ENCODE results near the gene KHK. TPM values are rescaled to one million over a fixed set of nuclear protein-coding genes. Genes with fewer than 3 reads are reported as not detected.

KHK gene
- total and polyA plus RNA-seq, 9 of the 15 experiments (the other 6 are each of a cell fraction or from before 2014, with no cell fraction given), result 1.5 to 10.7 (median 5.2) TPM

DNA sequence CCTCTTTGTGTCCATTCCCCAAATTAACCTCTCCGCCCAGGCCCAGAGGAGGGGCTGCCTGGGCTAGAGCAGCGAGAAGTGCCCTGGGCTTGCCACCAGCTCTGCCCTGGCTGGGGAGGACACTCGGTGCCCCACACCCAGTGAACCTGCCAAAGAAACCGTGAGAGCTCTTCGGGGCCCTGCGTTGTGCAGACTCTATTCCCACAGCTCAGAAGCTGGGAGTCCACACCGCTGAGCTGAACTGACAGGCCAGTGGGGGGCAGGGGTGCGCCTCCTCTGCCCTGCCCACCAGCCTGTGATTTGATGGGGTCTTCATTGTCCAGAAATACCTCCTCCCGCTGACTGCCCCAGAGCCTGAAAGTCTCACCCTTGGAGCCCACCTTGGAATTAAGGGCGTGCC, 13.5 kb downstream of the KHK start:
- intact Hi-C loops (cut with micrococcal nuclease), result no loop called here
- Histone ChIP-seq H3K9me1 (ENCODE audit: control insufficient read depth, insufficient read depth, low read length) (no peaks in the 10 kb centered on the region), H4K20me1 (replicated peaks; ENCODE audit: control insufficient read depth, insufficient read depth, low read length) (no peaks in the 10 kb centered on the region), H3K4me3 (no peak overlapping the region), H2AFZ (ENCODE audit: low read depth, low read length) (no peak overlapping the region), H3K27ac (ENCODE audit: extremely low read depth, low read depth, low read length) (no peak overlapping the region), H3K9me3 (replicated peaks; ENCODE audit: control insufficient read depth, insufficient read depth, low read depth, low read length) (no peaks in the 10 kb centered on the region), H3K36me3 (ENCODE audit: control insufficient read depth, insufficient read depth, low read length) (no peaks in the 10 kb centered on the region), H3K4me1 (replicated peaks in 1 of 2; ENCODE audit: control insufficient read depth in 2 of 2, insufficient read depth in 2 of 2, low read length in 2 of 2) (peaks cover 14 to 30% of the 10 kb centered on the region in 2 experiments; a peak in 4 of 5 replicates), H3K4me2 (ENCODE audit: insufficient read depth, low read length) (no peak overlapping the region), H3K79me2 (ENCODE audit: control insufficient read depth, insufficient read depth, low read length) (no peaks in the 10 kb centered on the region), H3K9ac (ENCODE audit: insufficient read depth in 1 of 2, low read depth in 2 of 2, low read length in 2 of 2) (peak overlapping the region in 1 of 2 experiments; percentile 50; a peak in 1 of 4 replicates), H3K27me3 (ENCODE audit: control insufficient read depth in 2 of 2, insufficient read depth in 2 of 2, low read length in 2 of 2) (no peaks in the 10 kb centered on the region)
- POLR2A ChIA-PET, result interaction anchor here (0.6 kb wide), 1 partner anchor 215 kb away, joined by 3 read pairs; no protein-coding TSS in a partner anchor
- in situ Hi-C loops (cut with MboI), result no loop called here
- CTCF ChIA-PET (ENCODE audit: low intra/inter-chr PET ratio), result interaction anchor here (2.3 to 3.1 kb wide), 2 partner anchors 92 to 179 kb away, joined by 20 to 27 read pairs; no protein-coding TSS in a partner anchor
- WGBS (ENCODE audit: insufficient coverage, low coverage, missing lambda C conversion rate), result 49% methylated on average over 9 of the region's 10 CpGs
- FAIRE-seq (no peak), DNase-seq (ENCODE audit: extremely low read depth in 1 of 4, low spot score in 3 of 4) (no peak), ATAC-seq (no peak)
- BruUV-seq (replicated peaks), result no TSS peak
- TF ChIP-seq, protein P1, sequence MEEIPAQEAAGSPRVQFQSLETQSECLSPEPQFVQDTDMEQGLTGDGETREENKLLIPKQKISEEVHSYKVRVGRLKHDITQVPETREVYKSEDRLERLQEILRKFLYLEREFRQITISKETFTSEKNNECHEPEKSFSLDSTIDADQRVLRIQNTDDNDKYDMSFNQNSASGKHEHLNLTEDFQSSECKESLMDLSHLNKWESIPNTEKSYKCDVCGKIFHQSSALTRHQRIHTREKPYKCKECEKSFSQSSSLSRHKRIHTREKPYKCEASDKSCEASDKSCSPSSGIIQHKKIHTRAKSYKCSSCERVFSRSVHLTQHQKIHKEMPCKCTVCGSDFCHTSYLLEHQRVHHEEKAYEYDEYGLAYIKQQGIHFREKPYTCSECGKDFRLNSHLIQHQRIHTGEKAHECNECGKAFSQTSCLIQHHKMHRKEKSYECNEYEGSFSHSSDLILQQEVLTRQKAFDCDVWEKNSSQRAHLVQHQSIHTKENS (CRISPR knock-in tag; IDR thresholded peaks at IDR 0.05), result no peak
- TF ChIP-seq, protein P2, sequence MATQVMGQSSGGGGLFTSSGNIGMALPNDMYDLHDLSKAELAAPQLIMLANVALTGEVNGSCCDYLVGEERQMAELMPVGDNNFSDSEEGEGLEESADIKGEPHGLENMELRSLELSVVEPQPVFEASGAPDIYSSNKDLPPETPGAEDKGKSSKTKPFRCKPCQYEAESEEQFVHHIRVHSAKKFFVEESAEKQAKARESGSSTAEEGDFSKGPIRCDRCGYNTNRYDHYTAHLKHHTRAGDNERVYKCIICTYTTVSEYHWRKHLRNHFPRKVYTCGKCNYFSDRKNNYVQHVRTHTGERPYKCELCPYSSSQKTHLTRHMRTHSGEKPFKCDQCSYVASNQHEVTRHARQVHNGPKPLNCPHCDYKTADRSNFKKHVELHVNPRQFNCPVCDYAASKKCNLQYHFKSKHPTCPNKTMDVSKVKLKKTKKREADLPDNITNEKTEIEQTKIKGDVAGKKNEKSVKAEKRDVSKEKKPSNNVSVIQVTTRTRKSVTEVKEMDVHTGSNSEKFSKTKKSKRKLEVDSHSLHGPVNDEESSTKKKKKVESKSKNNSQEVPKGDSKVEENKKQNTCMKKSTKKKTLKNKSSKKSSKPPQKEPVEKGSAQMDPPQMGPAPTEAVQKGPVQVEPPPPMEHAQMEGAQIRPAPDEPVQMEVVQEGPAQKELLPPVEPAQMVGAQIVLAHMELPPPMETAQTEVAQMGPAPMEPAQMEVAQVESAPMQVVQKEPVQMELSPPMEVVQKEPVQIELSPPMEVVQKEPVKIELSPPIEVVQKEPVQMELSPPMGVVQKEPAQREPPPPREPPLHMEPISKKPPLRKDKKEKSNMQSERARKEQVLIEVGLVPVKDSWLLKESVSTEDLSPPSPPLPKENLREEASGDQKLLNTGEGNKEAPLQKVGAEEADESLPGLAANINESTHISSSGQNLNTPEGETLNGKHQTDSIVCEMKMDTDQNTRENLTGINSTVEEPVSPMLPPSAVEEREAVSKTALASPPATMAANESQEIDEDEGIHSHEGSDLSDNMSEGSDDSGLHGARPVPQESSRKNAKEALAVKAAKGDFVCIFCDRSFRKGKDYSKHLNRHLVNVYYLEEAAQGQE (IDR thresholded peaks at IDR 0.05; ENCODE audit: borderline replicate concordance), result 0 out of 2 replicates have a peak, but pooled peaks have one; percentile 12
- TF ChIP-seq, protein P2 (CRISPR knock-in tag; IDR thresholded peaks at IDR 0.05; ENCODE audit: low read depth), result no peak
- TF ChIP-seq PHF21A (IDR thresholded peaks at IDR 0.05; ENCODE audit: borderline replicate concordance, low read depth) (no peak), PHTF2 (CRISPR knock-in tag; IDR thresholded peaks at IDR 0.05) (no peak), STAG1 (CRISPR knock-in tag; IDR thresholded peaks at IDR 0.05; ENCODE audit: borderline replicate concordance) (no peak), BHLHE40 (IDR thresholded peaks at IDR 0.05; ENCODE audit: low read length) (no peak), ZNF551 (CRISPR knock-in tag; IDR thresholded peaks at IDR 0.05) (no peak), RAD21 (CRISPR knock-in tag; conservative IDR thresholded peaks at IDR 0.05 in 1 of 2, IDR thresholded peaks at IDR 0.05 in 1 of 2) (peak in 1 of 2 experiments; percentile 24; a peak in 1 of 4 replicates), MAFK (IDR thresholded peaks at IDR 0.05; ENCODE audit: low read length) (no peak), HMG20B (CRISPR knock-in tag; IDR thresholded peaks at IDR 0.05) (no peak), KLF1 (tag; IDR thresholded peaks at IDR 0.05) (no peak)
- TF ChIP-seq, protein P3, sequence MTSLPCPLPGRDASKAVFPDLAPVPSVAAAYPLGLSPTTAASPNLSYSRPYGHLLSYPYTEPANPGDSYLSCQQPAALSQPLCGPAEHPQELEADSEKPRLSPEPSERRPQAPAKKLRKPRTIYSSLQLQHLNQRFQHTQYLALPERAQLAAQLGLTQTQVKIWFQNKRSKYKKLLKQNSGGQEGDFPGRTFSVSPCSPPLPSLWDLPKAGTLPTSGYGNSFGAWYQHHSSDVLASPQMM (CRISPR knock-in tag; IDR thresholded peaks at IDR 0.05), result no peak
